GM23338 (cell line): Measurements from ENCODE around the gene ZNF19. TPM values are rescaled to one million over a fixed set of nuclear protein-coding genes. Genes with fewer than 3 reads are reported as not detected.

ENCODE experiments used
- ATAC-seq: fragments of 200-7000 bp; cut with Tn5 transposase; 3 replicates; pipeline ENCODE4 v1.9.1; 2020
- DNase-seq: peaks from one replicate; pipeline ENCODE4 v3.0.0-alpha.2; 2015; ENCODE audit warnings: low spot score
- H2AFZ ChIP-seq: fragments of 200-600 bp; sonication (generic); 2 replicates; pipeline ENCODE4 v1.8.0; 2016; ENCODE audit warnings: antibody characterized with exemption, mild to moderate bottlenecking, moderate library complexity
- H3F3A ChIP-seq: fragments of 200-600 bp; sonication (generic); replicated peaks from 2 replicates; pipeline ENCODE4 v1.8.0; 2017; ENCODE audit warnings: antibody characterized with exemption, mixed run types, low read depth
- H3K27ac ChIP-seq: fragments of 200-600 bp; sonication (generic); 2 replicates; pipeline ENCODE4 v1.6.1; 2016; ENCODE audit warnings: low read depth
- H3K27me3 ChIP-seq: fragments of 200-600 bp; sonication (generic); 2 replicates; pipeline ENCODE4 v1.8.0; 2016; ENCODE audit warnings: mild to moderate bottlenecking, mixed run types, moderate library complexity; ENCODE audit not compliant: insufficient read depth
- H3K36me3 ChIP-seq: fragments of 200-600 bp; sonication (generic); 2 replicates; pipeline ENCODE4 v1.8.0; 2016; ENCODE audit warnings: mild to moderate bottlenecking; ENCODE audit not compliant: insufficient read depth
- H3K4me1 ChIP-seq: fragments of 200-600 bp; sonication (generic); 2 replicates; pipeline ENCODE4 v1.8.0; 2016; ENCODE audit warnings: mild to moderate bottlenecking, moderate library complexity; ENCODE audit not compliant: insufficient read depth
- H3K4me2 ChIP-seq: fragments of 200-600 bp; sonication (generic); 2 replicates; pipeline ENCODE4 v1.7.1; 2017; ENCODE audit warnings: mixed run types
- H3K4me3 ChIP-seq: fragments of 200-600 bp; sonication (generic); 2 replicates; pipeline ENCODE4 v1.6.1; 2016; ENCODE audit warnings: mixed run types
- H3K79me2 ChIP-seq: fragments of 200-600 bp; sonication (generic); replicated peaks from 2 replicates; pipeline ENCODE4 v1.8.0; 2017; ENCODE audit warnings: mild to moderate bottlenecking; ENCODE audit not compliant: insufficient read depth
- H3K9me2 ChIP-seq: fragments of 200-600 bp; sonication (generic); 2 replicates; pipeline ENCODE4 v1.8.0; 2017; ENCODE audit not compliant: insufficient read depth
- H4K20me1 ChIP-seq: fragments of 200-600 bp; sonication (generic); replicated peaks from 2 replicates; pipeline ENCODE4 v1.8.0; 2017; ENCODE audit warnings: mild to moderate bottlenecking; ENCODE audit not compliant: insufficient read depth
- H3K27ac Mint-ChIP-seq: 2 replicates; pipeline ENCODE4 v1.8.0; 2020; ENCODE audit warnings: inconsistent platforms, mild to moderate bottlenecking, moderate library complexity, mixed read lengths
- H3K27me3 Mint-ChIP-seq: 3 replicates; pipeline ENCODE4 v1.8.0; 2022; ENCODE audit warnings: low read depth, mild to moderate bottlenecking, moderate library complexity, mixed read lengths, inconsistent platforms; ENCODE audit not compliant: insufficient read depth, poor library complexity
- H3K36me3 Mint-ChIP-seq: 3 replicates; pipeline ENCODE4 v1.8.0; 2021; ENCODE audit warnings: low read depth, mild to moderate bottlenecking, inconsistent platforms, moderate library complexity, mixed read lengths
- H3K4me1 Mint-ChIP-seq: 3 replicates; pipeline ENCODE4 v1.8.0; 2020; ENCODE audit warnings: mild to moderate bottlenecking, inconsistent platforms, mixed read lengths
- H3K4me3 Mint-ChIP-seq: 3 replicates; pipeline ENCODE4 v1.8.0; 2021; ENCODE audit warnings: moderate library complexity, mild to moderate bottlenecking, inconsistent platforms, mixed read lengths
- H3K9me3 Mint-ChIP-seq: 3 replicates; pipeline ENCODE4 v1.8.0; 2020; ENCODE audit warnings: moderate library complexity, mild to moderate bottlenecking, inconsistent platforms, mixed read lengths
- CREB1 ChIP-seq: fragments of 250-450 bp; sonication (Bioruptor Pico); IDR thresholded peaks from 2 replicates; pipeline ENCODE4 v1.5.0; 2020; ENCODE audit warnings: low read depth, mild to moderate bottlenecking, moderate library complexity
- EZH2 ChIP-seq: fragments of 200-600 bp; sonication (generic); IDR thresholded peaks from one replicate; pipeline ENCODE4 v1.8.0; 2017; ENCODE audit warnings: antibody characterized with exemption, mild to moderate bottlenecking, low read depth; ENCODE audit not compliant: unreplicated experiment
- JUNB ChIP-seq: IDR thresholded peaks from one replicate; pipeline ENCODE4 v1.6.1; 2016; ENCODE audit warnings: antibody characterized with exemption; ENCODE audit not compliant: unreplicated experiment
- POLR2AphosphoS5 ChIP-seq: IDR thresholded peaks from 2 replicates; pipeline ENCODE4 v1.6.1; 2016; ENCODE audit warnings: antibody characterized with exemption, low read depth
- STAT1 ChIP-seq: IDR thresholded peaks from one replicate; pipeline ENCODE4 v1.6.1; 2016; ENCODE audit warnings: antibody characterized with exemption; ENCODE audit not compliant: unreplicated experiment
- ZNF114 ChIP-seq: fragments of 250-450 bp; sonication (Bioruptor Pico); IDR thresholded peaks from 2 replicates; pipeline ENCODE4 v1.5.0; 2020; ENCODE audit warnings: mild to moderate bottlenecking, moderate library complexity
- ZNF331 ChIP-seq: fragments of 250-450 bp; sonication (Bioruptor Pico); IDR thresholded peaks from 2 replicates; pipeline ENCODE4 v1.5.0; 2020; ENCODE audit warnings: low read depth, mild to moderate bottlenecking, moderate library complexity
- ZNF462 ChIP-seq: fragments of 250-450 bp; sonication (Bioruptor Pico); IDR thresholded peaks from 2 replicates; pipeline ENCODE4 v1.5.0; 2020; ENCODE audit warnings: mild to moderate bottlenecking, moderate library complexity
- polyA plus RNA-seq: library from polyadenylated mRNA; unstranded; fragments of >200 nt; fragmentation: Nextera tagmentation; extraction: Ambion mirVana; gene quantifications from 2 replicates; pipeline ENCODE4 v1.2.1, GENCODE V29; 2016
- total RNA-seq: library from RNA; depleted of rRNA; stranded (reverse); fragments of >200 nt; shearing (Covaris generic); gene quantifications from 2 replicates; pipeline ENCODE4 v1.2.3, GENCODE V29; 2014

The ZNF19 gene
- total and polyA plus RNA-seq, 2 experiments from 2014 or later: 1.0 to 4.8 TPM

GRCh38 chr16:71472931-71473330 is 16.2 kb downstream of the ZNF19 start:
- Mint-ChIP-seq H3K27me3 (peaks cover 4% of the 10 kb centered on the region), H3K4me1 (no peaks in the 10 kb centered on the region), H3K36me3 (0 out of 3 replicates have a peak, but pooled peaks cover 3% of the 10 kb centered on the region), H3K27ac (no peak overlapping the region), H3K4me3 (no peak overlapping the region), H3K9me3 (no peaks in the 10 kb centered on the region)
- no peaks in the 10 kb centered on the region for H3F3A ChIP-seq
- peaks cover 4% of the 10 kb centered on the region for H4K20me1 ChIP-seq
- H3K9me2 ChIP-seq: no peaks in the 10 kb centered on the region
- ATAC-seq (no peak), DNase-seq (no peak)
- no peak for TF ChIP-seq POLR2AphosphoS5
- TF ChIP-seq ZNF462 (CRISPR knock-in tag): no peak
- no peak for TF ChIP-seq CREB1 (CRISPR knock-in tag)
- TF ChIP-seq ZNF331 (CRISPR knock-in tag): no peak
- TF ChIP-seq ZNF114 (CRISPR knock-in tag): no peak
- TF ChIP-seq JUNB: no peak
- no peak overlapping the region for H3K27ac ChIP-seq
- no peak overlapping the region for H3K4me2 ChIP-seq
- H3K27me3 ChIP-seq: no peaks in the 10 kb centered on the region
- H3K36me3 ChIP-seq: no peaks in the 10 kb centered on the region
- no peaks in the 10 kb centered on the region for H3K79me2 ChIP-seq
- no peak overlapping the region for H3K4me3 ChIP-seq
- H3K4me1 ChIP-seq: no peaks in the 10 kb centered on the region
- H2AFZ ChIP-seq: no peak overlapping the region

- Histone ChIP-seq H3K36me3 (no peaks in the 10 kb centered on the region), H3K9me2 (no peaks in the 10 kb centered on the region), H3K4me2 (no peak overlapping the region), H4K20me1 (peaks cover 4% of the 10 kb centered on the region), H3F3A (no peaks in the 10 kb centered on the region), H3K79me2 (no peaks in the 10 kb centered on the region), H3K4me3 (no peak overlapping the region), H3K27ac (no peak overlapping the region), H3K27me3 (no peaks in the 10 kb centered on the region), H2AFZ (no peak overlapping the region), H3K4me1 (no peaks in the 10 kb centered on the region)
- no peaks in the 10 kb centered on the region for H3K9me3 Mint-ChIP-seq
- no peak overlapping the region for H3K27ac Mint-ChIP-seq
- H3K4me1 Mint-ChIP-seq: no peaks in the 10 kb centered on the region
- no peak for DNase-seq
- ATAC-seq: no peak
- H3K27me3 Mint-ChIP-seq: peaks cover 6% of the 10 kb centered on the region
- H3K36me3 Mint-ChIP-seq: no peaks in the 10 kb centered on the region
- no peak overlapping the region for H3K4me3 Mint-ChIP-seq
- TF ChIP-seq EZH2: no peak
- no peak for TF ChIP-seq ZNF462 (CRISPR knock-in tag)
- no peak for TF ChIP-seq STAT1
- TF ChIP-seq ZNF114 (CRISPR knock-in tag): no peak
Measured at GRCh38 chr16:71472051-71472450, 17.1 kb downstream of the ZNF19 start.
